T-cell (primary cell): Measurements from ENCODE around the gene CCDC197. TPM values are rescaled to one million over a fixed set of nuclear protein-coding genes. Genes with fewer than 3 reads are reported as not detected.

Experiments used
- ATAC-seq, 4 experiments: fragments of 200-7000 bp in 3 of 4; fragments of 150-1000 bp in 1 of 4; cut with Tn5 transposase; replicated peaks in 1 of 4; 1 replicate in 3 of 4; 2 replicates in 1 of 4; pipeline ENCODE4 v1.10.0; 2021; ENCODE audit warnings: moderate library complexity in 3 of 4, mild to moderate bottlenecking in 2 of 4, moderate number of reproducible peaks in 1 of 4
- CTCF ChIA-PET, 2 donors: fragments of 300-600 bp; sonication (Branson Sonifier 250); formaldehyde crosslinking; loops; one replicate each; lab custom pipeline; 2022; ENCODE audit warnings: antibody characterized with exemption in 2 of 2; lab: Charles Lee
- POLR2A ChIA-PET, 2 donors: fragments of 300-600 bp; sonication (Branson Sonifier 250); formaldehyde crosslinking; loops; one replicate each; lab custom pipeline; 2022; ENCODE audit warnings: antibody characterized with exemption in 2 of 2; lab: Charles Lee
- DNase-seq, 35 experiments: peaks; one replicate each; pipeline versions ENCODE4 v3.0.0 to v3.0.0-alpha.2; 2013 to 2023
- H3K27ac ChIP-seq: one replicate; pipeline ENCODE4 v1.5.1; 2013; ENCODE audit warnings: low read length
- H3K27me3 ChIP-seq, 2 experiments: replicated peaks in 1 of 2; 1 replicate in 1 of 2; 2 replicates in 1 of 2; pipeline versions ENCODE4 v1.6.1 to v1.7.0; 2013; ENCODE audit warnings: low read length in 1 of 2, mixed read lengths in 1 of 2; ENCODE audit not compliant: control insufficient read depth in 2 of 2, insufficient read depth in 2 of 2; ENCODE audit errors: extremely low read depth in 1 of 2
- H3K36me3 ChIP-seq, 2 donors: 1 replicate in 1 of 2; 2 replicates in 1 of 2; pipeline versions ENCODE4 v1.6.1 to v1.7.0; 2013; ENCODE audit warnings: low read length in 1 of 2; ENCODE audit not compliant: control insufficient read depth in 2 of 2, insufficient read depth in 1 of 2; ENCODE audit errors: extremely low read depth in 1 of 2
- H3K4me1 ChIP-seq, 2 experiments: 1 replicate in 1 of 2; 2 replicates in 1 of 2; pipeline versions ENCODE4 v1.6.1 to v1.7.0; 2013; ENCODE audit warnings: low read length in 2 of 2, mixed read lengths in 1 of 2; ENCODE audit not compliant: insufficient read depth in 2 of 2, control insufficient read depth in 1 of 2; ENCODE audit errors: extremely low read depth in 1 of 2
- H3K4me3 ChIP-seq, 2 donors: 1 replicate in 1 of 2; 2 replicates in 1 of 2; pipeline versions ENCODE4 v1.5.1 to v1.7.0; 2013; ENCODE audit warnings: mild to moderate bottlenecking in 2 of 2, low read length in 1 of 2, moderate library complexity in 1 of 2; ENCODE audit not compliant: control insufficient read depth in 1 of 2; ENCODE audit errors: extremely low read depth in 1 of 2
- H3K9me3 ChIP-seq: 2 replicates; pipeline ENCODE4 v1.7.0; 2013
- H3K27ac Mint-ChIP-seq, 2 donors: one replicate each; pipeline ENCODE4 v1.8.0; 2020 to 2021; ENCODE audit warnings: mild to moderate bottlenecking in 2 of 2, mixed read lengths in 2 of 2
- H3K27me3 Mint-ChIP-seq, 2 donors: one replicate each; pipeline ENCODE4 v1.8.0; 2021 to 2022; ENCODE audit warnings: mixed read lengths in 2 of 2
- H3K36me3 Mint-ChIP-seq: one replicate; pipeline ENCODE4 v1.8.0; 2021; ENCODE audit warnings: mixed read lengths
- H3K4me1 Mint-ChIP-seq, 3 donors: one replicate each; pipeline ENCODE4 v1.8.0; 2020 to 2022; ENCODE audit warnings: mixed read lengths in 3 of 3, mild to moderate bottlenecking in 1 of 3
- H3K4me3 Mint-ChIP-seq, 3 donors: one replicate each; pipeline ENCODE4 v1.8.0; 2020 to 2022; ENCODE audit warnings: mild to moderate bottlenecking in 3 of 3, mixed read lengths in 3 of 3, moderate library complexity in 3 of 3
- H3K9me3 Mint-ChIP-seq, 3 donors: one replicate each; pipeline ENCODE4 v1.8.0; 2020 to 2022; ENCODE audit warnings: mixed read lengths in 3 of 3
- WGBS: methylation state at CpG from one replicate; pipeline ENCODE4 v1.1.5; 2013; ENCODE audit warnings: missing lambda C conversion rate; ENCODE audit not compliant: insufficient coverage; 5-methylcytosine and 5-hydroxymethylcytosine counted together
- total RNA-seq, 35 experiments: library from RNA in 6 of 35; stranded (reverse) in 6 of 35; fragments of 120-200 nt in 1 of 35; gene quantifications; one replicate each; pipeline versions ENCODE4 v1.2.1 to v1.2.4 and lab custom pipeline; 2013 to 2026

Gene CCDC197
- total RNA-seq (not detected), total RNA-seq (lab: John Stamatoyannopoulos, UW) (0 to 0.20 (median 0) reads per million in 29 experiments)
- not detected for total RNA-seq (2013)

GRCh38 chr14:93997082-93997481, at the start of gene CCDC197:
TSS of gene CCDC197 (plus strand) at chr14:93997301. CDS start at chr14:93998132, 831 bp downstream.
- Histone ChIP-seq H3K27ac (no peak within 1 kb of the TSS), H3K4me3 (no peak within 1 kb of the TSS), H3K36me3 (no peaks in the 10 kb centered on the region), H3K4me1 (peaks cover 0 to 9% of the 10 kb centered on the region in 2 experiments), H3K27me3 (peaks cover 0 to 53% of the 10 kb centered on the region in 2 experiments), H3K9me3 (no peaks in the 10 kb centered on the region)
- ChIA-PET POLR2A (no interaction called here), CTCF (interaction anchor here (0.5 to 1.4 kb wide), 9 partner anchors 12 to 212 kb away, joined by 3 to 6 read pairs (median 4); no protein-coding TSS in a partner anchor)
- no peaks in the 10 kb centered on the region for H3K36me3 Mint-ChIP-seq
- DNase-seq = no peak
- ATAC-seq = no peak
- H3K9me3 Mint-ChIP-seq = no peaks in the 10 kb centered on the region
- H3K27ac Mint-ChIP-seq = no peak within 1 kb of the TSS
- peaks cover 7 to 9% (median 7%) of the 10 kb centered on the region in 3 donors for H3K4me1 Mint-ChIP-seq
- WGBS = no CpG with 5 or more reads among the region's 1 CpG
- peaks cover 4 to 7% of the 10 kb centered on the region in 2 donors for H3K27me3 Mint-ChIP-seq
- H3K4me3 Mint-ChIP-seq = no peak within 1 kb of the TSS

- H3K36me3 Mint-ChIP-seq = no peaks in the 10 kb centered on the region
- CTCF ChIA-PET = interaction anchor here in 1 of 2 donors (0.5 kb wide), 1 partner anchor 849 kb away, joined by 4 read pairs; no protein-coding TSS in a partner anchor
- POLR2A ChIA-PET = no interaction called here
These were observed 47.5 kb upstream of the CCDC197 start for GRCh38 chr14:93949511-93950075.

GRCh38 chr14:93950948-93951634, 46.0 kb upstream of the CCDC197 start:
- CTCF ChIA-PET = interaction anchor here in 1 of 2 donors (1.6 kb wide), 1 partner anchor 12 kb away, joined by 4 read pairs; no protein-coding TSS in a partner anchor

More at GRCh38 chr14:93949511-93950075, 47.5 kb upstream of the CCDC197 start:
- Histone ChIP-seq H3K4me1 (peaks cover under 1 to 25% of the 10 kb centered on the region in 2 experiments), H3K27me3 (no peaks in the 10 kb centered on the region), H3K9me3 (no peaks in the 10 kb centered on the region), H3K27ac (no peak overlapping the region), H3K4me3 (no peak overlapping the region), H3K36me3 (no peaks in the 10 kb centered on the region)
- 97% methylated on average over 13 of the region's 13 CpGs for WGBS
- ATAC-seq (no peak), DNase-seq (no peak)
- Mint-ChIP-seq H3K27me3 (no peaks in the 10 kb centered on the region), H3K4me3 (no peak overlapping the region), H3K4me1 (peaks cover 19 to 21% (median 20%) of the 10 kb centered on the region in 3 donors), H3K27ac (no peak overlapping the region), H3K9me3 (no peaks in the 10 kb centered on the region)

DNA sequence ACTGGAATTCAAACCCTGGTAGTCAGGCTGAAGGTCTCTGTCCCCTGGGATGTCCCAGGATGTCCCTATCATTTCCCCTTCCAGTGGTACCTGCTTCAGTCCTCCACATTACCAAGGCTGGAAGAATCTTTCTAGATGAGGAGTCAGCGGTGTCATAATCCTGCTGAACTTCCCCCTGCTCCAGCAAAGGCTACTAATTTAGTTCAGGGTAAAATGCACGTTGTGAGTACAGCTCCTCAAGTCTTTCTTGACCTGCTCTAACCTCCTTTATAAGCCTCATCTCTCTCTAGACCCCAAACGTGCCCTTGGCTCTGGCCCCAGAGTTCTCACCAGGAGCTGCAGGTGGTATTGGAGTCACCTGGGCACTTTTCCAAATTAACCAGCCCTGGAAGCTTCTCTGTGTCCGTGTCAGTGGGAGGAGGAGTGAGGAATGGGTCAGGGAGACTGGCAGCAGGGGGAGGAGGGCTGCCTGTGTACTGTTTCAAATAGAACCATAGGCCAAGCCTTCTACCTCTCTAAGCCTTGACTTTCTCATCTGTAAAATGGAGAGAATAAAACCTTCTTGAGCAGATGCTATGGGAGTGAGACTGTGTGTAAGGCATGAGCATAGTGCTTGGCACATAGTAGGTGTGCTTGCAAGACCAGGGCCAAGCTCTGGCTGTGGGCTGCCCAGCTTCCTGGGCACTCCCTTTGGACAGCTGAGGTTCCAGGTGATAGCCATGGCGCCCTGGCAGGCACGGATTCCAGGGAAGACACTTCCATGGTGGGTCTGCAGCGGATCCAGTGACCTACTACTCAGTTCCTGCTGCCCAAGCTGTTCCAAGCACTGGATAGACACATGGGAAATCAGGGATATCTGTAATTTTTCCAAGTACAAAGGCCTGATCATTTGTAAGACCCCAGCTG, 45.2 kb upstream of the CCDC197 start:
- ATAC-seq = no peak
- H3K4me3 ChIP-seq = no peak overlapping the region
- Mint-ChIP-seq H3K9me3 (no peaks in the 10 kb centered on the region), H3K27me3 (no peaks in the 10 kb centered on the region), H3K27ac (no peak overlapping the region), H3K36me3 (no peaks in the 10 kb centered on the region), H3K4me3 (no peak overlapping the region), H3K4me1 (peaks cover 42 to 43% (median 42%) of the 10 kb centered on the region in 3 donors)
- H3K27ac ChIP-seq = no peak overlapping the region
- no peaks in the 10 kb centered on the region for H3K9me3 ChIP-seq
- CTCF ChIA-PET = interaction anchor here (0.6 to 1.6 kb wide), 2 partner anchors 11 to 44 kb away, joined by 4 read pairs; no protein-coding TSS in a partner anchor
- no peak for DNase-seq
- WGBS = 81% methylated on average over 4 of the region's 7 CpGs
- peaks cover 16 to 48% of the 10 kb centered on the region in 2 experiments for H3K4me1 ChIP-seq
- peaks cover 0 to 3% of the 10 kb centered on the region in 2 experiments for H3K27me3 ChIP-seq
- H3K36me3 ChIP-seq = no peaks in the 10 kb centered on the region
- POLR2A ChIA-PET = no interaction called here

More at GRCh38 chr14:93950948-93951634, 46.0 kb upstream of the CCDC197 start:
- Histone ChIP-seq H3K9me3 (no peaks in the 10 kb centered on the region), H3K4me3 (no peak overlapping the region), H3K27me3 (peaks cover 0 to under 1% of the 10 kb centered on the region in 2 experiments), H3K4me1 (peaks cover 15 to 40% of the 10 kb centered on the region in 2 experiments), H3K36me3 (no peaks in the 10 kb centered on the region), H3K27ac (no peak overlapping the region)
- WGBS = 92% methylated on average over 18 of the region's 20 CpGs
- Mint-ChIP-seq H3K4me3 (no peak overlapping the region), H3K27me3 (no peaks in the 10 kb centered on the region), H3K27ac (no peak overlapping the region), H3K36me3 (no peaks in the 10 kb centered on the region), H3K9me3 (no peaks in the 10 kb centered on the region), H3K4me1 (peaks cover 34 to 36% (median 35%) of the 10 kb centered on the region in 3 donors)
- DNase-seq (no peak), ATAC-seq (no peak)
- POLR2A ChIA-PET = no interaction called here

DNA sequence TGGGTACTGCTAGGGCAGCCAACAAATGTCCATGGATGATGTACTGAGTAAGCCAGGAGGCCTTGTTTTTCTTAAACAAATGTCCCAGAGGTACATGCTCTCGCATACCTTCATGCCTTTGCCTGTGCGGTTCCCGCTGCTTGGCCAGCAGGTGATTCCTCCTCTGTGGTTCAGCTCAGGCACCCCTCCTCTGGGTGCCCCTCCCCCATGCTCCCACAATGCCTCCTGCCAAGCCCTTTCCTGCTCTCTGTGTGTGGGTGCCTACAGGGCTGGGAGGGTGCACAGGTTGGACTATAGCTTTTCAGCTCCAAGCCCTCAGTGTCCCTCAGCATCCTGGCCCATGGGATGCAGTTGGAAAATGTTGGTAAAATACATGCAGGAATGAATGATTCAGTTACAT, 44.3 kb upstream of the CCDC197 start:
- DNase-seq = no peak
- H3K27ac ChIP-seq = no peak overlapping the region
- H3K9me3 ChIP-seq = no peaks in the 10 kb centered on the region
- POLR2A ChIA-PET = no interaction called here
- no peaks in the 10 kb centered on the region for H3K36me3 ChIP-seq
- H3K27me3 ChIP-seq = peaks cover 0 to 3% of the 10 kb centered on the region in 2 experiments
- CTCF ChIA-PET = interaction anchor here in 1 of 2 donors (0.6 kb wide), 2 partner anchors 10 to 13 kb away, joined by 3 to 7 read pairs; no protein-coding TSS in a partner anchor
- Mint-ChIP-seq H3K4me3 (no peak overlapping the region), H3K36me3 (no peaks in the 10 kb centered on the region), H3K9me3 (no peaks in the 10 kb centered on the region), H3K27me3 (no peaks in the 10 kb centered on the region), H3K27ac (peak overlapping the region in 1 of 2 donors; percentile 44), H3K4me1 (peaks cover 49 to 52% (median 52%) of the 10 kb centered on the region in 3 donors)
- WGBS = 77% methylated on average over 3 of the region's 3 CpGs
- ATAC-seq = no peak
- peaks cover 19 to 58% of the 10 kb centered on the region in 2 experiments for H3K4me1 ChIP-seq
- no peak overlapping the region for H3K4me3 ChIP-seq
